ENCODE measurements around the gene SH3PXD2B.
"Not testable (repeated sequence)": the region's sequence is repeated elsewhere in the genome, so short reads cannot be mapped to it uniquely, and the experiment has no call there.

Gene SH3PXD2B

GRCh38 chr5:172358345-172358744 lies 96.0 kb downstream of the SH3PXD2B start:
- no peak for DNase-seq

GRCh38 chr5:172356527-172356926 lies 97.8 kb downstream of the SH3PXD2B start:
- no peak for DNase-seq

- DNase-seq = no peak
Observed at GRCh38 chr5:172356047-172356446, 98.3 kb downstream of the SH3PXD2B start.

GRCh38 chr5:172353846-172354245 lies 100.5 kb downstream of the SH3PXD2B start:
- DNase-seq = no peak

- DNase-seq = no peak
Observed at GRCh38 chr5:172353271-172353812, 101.0 kb downstream of the SH3PXD2B start.

- not testable (repeated sequence) for DNase-seq
Observed at GRCh38 chr5:172352526-172352925, 101.8 kb downstream of the SH3PXD2B start.

GRCh38 chr5:172351240-172351778 lies 103.0 kb downstream of the SH3PXD2B start:
- DNase-seq = no peak

GRCh38 chr5:172350212-172351181 lies 103.8 kb downstream of the SH3PXD2B start:
- DNase-seq = no peak

- not testable (repeated sequence) for DNase-seq
Observed at GRCh38 chr5:172348733-172349132, 105.6 kb downstream of the SH3PXD2B start.

- no peak for DNase-seq
Observed at GRCh38 chr5:172348084-172348483, 106.2 kb downstream of the SH3PXD2B start.

- no peak for DNase-seq
Observed at GRCh38 chr5:172347496-172348052, 106.8 kb downstream of the SH3PXD2B start.

- no peak for DNase-seq
Observed at GRCh38 chr5:172345881-172346280, 108.4 kb downstream of the SH3PXD2B start.

GRCh38 chr5:172344855-172345409 lies 109.4 kb downstream of the SH3PXD2B start:
- DNase-seq = no peak

- DNase-seq = no peak
Observed at GRCh38 chr5:172343741-172344140, 110.6 kb downstream of the SH3PXD2B start.

- no peak for DNase-seq
Observed at GRCh38 chr5:172342918-172343317, 111.4 kb downstream of the SH3PXD2B start.

- DNase-seq = no peak
Observed at GRCh38 chr5:172339264-172340180, 114.8 kb downstream of the SH3PXD2B start.

GRCh38 chr5:172336676-172337285 lies 117.5 kb downstream of the SH3PXD2B start:
- DNase-seq = no peak

GRCh38 chr5:172336264-172336663 lies 118.1 kb downstream of the SH3PXD2B start:
- DNase-seq = no peak

GRCh38 chr5:172335721-172336120 lies 118.6 kb downstream of the SH3PXD2B start:
- no peak for DNase-seq

- no peak for DNase-seq
Observed at GRCh38 chr5:172334641-172335040, 119.7 kb downstream of the SH3PXD2B start.

GRCh38 chr5:172334196-172334595 lies 120.1 kb downstream of the SH3PXD2B start:
- no peak for DNase-seq

GRCh38 chr5:172326901-172327300 lies 127.4 kb downstream of the SH3PXD2B start:
- DNase-seq = not testable (repeated sequence)
